HepG2 (cell line): ENCODE measurements around the gene RNF13.

Experiments
- NFE2L1 ChIP-seq: sonication (generic); formaldehyde crosslinking; IDR thresholded peaks from 2 replicates; pipeline ENCODE4 v1.4.0; 2020; ENCODE audit warnings: missing genetic modification reagents, mild to moderate bottlenecking, borderline replicate concordance
- TF ChIP-seq, protein P1 (sequence below): sonication (generic); formaldehyde crosslinking; IDR thresholded peaks from 2 replicates; pipeline ENCODE4 v1.5.0; 2020; ENCODE audit warnings: mild to moderate bottlenecking, missing genetic modification reagents, moderate library complexity

DNA sequence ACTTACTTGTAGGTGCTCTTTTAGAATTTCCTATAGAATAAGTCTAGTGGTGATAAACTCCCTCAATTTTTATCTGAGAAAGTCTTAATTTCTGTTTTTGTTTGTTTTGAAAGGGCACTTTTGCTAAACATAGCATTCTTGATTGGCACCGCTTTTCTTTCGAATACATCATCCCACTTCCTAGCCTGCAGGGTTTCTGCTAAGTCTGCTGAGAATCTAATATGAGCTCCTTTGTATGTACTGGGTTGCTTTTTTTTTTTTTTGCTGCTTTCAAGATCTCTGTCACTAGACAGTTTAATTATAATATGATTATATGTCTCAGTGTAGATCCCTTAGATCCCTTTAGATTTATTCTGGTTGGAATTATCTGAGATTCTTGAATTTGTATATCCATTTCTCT is 136.2 kb downstream of the RNF13 start:
- TF ChIP-seq, protein P1, sequence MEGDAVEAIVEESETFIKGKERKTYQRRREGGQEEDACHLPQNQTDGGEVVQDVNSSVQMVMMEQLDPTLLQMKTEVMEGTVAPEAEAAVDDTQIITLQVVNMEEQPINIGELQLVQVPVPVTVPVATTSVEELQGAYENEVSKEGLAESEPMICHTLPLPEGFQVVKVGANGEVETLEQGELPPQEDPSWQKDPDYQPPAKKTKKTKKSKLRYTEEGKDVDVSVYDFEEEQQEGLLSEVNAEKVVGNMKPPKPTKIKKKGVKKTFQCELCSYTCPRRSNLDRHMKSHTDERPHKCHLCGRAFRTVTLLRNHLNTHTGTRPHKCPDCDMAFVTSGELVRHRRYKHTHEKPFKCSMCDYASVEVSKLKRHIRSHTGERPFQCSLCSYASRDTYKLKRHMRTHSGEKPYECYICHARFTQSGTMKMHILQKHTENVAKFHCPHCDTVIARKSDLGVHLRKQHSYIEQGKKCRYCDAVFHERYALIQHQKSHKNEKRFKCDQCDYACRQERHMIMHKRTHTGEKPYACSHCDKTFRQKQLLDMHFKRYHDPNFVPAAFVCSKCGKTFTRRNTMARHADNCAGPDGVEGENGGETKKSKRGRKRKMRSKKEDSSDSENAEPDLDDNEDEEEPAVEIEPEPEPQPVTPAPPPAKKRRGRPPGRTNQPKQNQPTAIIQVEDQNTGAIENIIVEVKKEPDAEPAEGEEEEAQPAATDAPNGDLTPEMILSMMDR (CRISPR knock-in tag) = no peak
- TF ChIP-seq NFE2L1 (CRISPR knock-in tag) = no peak
